KBM-7 (cell line): ENCODE measurements around the gene MTCL1.

Experiments
- DNase-seq: peaks from one replicate; pipeline ENCODE4 v3.0.0-alpha.2; 2015
- in situ Hi-C: fragments of 300-500 bp; cut with MboI; formaldehyde crosslinking; loops from 2 replicates; pipeline ENCODE4 v1.14.3; 2020; ENCODE audit warnings: low sequenced_read_pairs, low pct_unique_long_range_greater_than_20kb, mixed read lengths

The MTCL1 gene

GRCh38 chr18:8685141-8685913, 20.0 kb upstream of the MTCL1 start:
- DNase-seq: no peak
- in situ Hi-C loops: no loop called here

GRCh38 chr18:8685914-8686216, 19.5 kb upstream of the MTCL1 start:
- in situ Hi-C loops: no loop called here
- no peak for DNase-seq

GRCh38 chr18:8686611-8687010, 18.7 kb upstream of the MTCL1 start:
- in situ Hi-C loops: no loop called here
- no peak for DNase-seq

DNA sequence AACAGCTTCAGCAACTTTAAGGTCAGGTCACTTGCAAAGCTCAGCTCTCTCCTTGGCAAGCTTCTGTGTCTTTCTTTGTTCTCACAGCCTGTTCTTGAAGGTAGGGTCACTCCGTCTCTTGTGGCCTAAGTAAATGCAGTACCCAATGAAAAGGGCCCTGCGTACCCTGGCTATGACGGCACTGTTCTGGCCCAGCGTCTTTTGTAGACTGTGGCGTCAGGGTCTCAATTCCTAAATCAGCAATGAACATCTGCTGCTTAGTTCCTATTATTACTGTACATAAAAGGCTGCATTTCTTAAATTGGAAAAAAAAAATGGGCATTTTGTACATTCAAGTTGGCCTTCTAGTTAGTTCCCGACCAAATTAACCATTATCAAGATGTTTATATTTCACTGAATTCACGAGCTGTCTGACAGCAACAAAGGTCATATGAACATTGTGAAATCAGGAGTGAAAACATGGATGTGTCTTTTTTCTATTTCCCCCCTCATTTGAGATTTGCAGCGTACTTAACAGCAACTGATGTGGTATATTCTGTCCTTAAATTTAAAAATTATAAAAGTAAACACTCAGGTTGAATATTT, 17.0 kb upstream of the MTCL1 start:
- in situ Hi-C loops: no loop called here
- DNase-seq: no peak

DNA sequence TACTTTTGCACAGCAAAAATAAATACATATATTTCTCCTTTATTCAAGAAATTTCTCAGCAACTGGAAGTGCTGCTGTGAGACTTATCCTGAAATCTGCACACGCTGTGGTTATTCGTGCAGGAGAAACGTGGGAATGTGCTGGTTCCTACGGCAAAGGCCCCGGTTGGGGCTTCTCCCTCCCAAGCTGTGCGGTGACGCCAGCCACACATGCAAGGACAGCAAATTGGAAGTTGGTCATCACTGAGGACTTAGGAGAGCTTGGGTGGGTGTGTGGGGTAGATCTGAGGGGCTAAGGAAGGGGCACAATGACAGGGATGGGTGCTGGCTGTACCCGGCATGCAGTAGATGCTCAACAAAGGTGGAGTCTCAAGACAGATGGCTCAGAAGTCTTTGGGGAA, 16.5 kb upstream of the MTCL1 start:
- DNase-seq: no peak
- in situ Hi-C loops: no loop called here

DNA sequence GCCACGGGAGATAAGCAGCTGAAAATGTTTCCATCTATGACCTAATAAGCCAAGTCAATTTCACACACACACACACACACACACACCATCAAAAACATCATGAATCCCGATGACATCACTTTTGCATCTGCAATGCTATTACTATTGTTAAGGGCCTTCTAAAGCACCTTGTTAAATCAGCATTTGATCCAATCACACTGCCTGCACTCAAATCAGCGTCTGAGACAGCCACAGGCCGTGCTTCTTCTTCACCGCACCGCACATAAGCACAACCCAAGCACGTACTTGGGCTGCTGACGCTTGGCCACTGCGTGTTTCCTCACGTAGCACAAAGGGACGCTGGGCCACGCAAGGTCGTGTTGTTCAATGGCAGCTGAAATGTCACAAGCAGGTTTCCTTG, 15.8 kb upstream of the MTCL1 start:
- in situ Hi-C loops: no loop called here
- DNase-seq: no peak

- DNase-seq: no peak
- in situ Hi-C loops: no loop called here
Observed at GRCh38 chr18:8694891-8695290, 10.5 kb upstream of the MTCL1 start.

DNA sequence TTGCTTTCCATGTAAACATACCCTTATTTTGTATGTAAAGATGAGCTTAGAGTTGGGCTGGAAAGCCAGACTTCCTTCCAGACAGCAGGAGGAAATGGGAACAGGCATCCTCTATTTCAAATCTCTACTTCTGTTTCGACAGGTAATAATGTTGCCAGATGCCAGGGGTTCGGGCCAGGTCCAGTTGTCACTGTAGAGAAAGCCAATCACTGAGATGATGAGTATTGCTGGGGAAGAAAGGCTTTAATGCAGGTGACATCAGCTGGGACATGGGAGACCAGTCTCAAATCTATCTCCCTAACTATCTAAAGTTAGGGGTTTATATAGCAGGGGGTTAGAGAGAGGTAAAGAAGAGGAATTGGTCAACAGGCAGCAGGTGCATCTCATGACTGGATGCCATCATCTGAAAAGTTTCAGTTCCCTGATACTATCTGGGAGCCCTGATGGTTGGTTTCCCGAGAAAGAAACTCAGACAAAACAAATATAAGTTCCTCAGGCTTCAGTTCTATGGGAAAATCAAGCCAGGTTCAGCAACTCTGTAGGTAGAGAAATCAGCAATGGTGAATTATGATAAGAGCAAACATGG, 9.3 kb upstream of the MTCL1 start:
- DNase-seq: no peak
- in situ Hi-C loops: no loop called here

GRCh38 chr18:8696749-8697211, 8.6 kb upstream of the MTCL1 start:
- DNase-seq: peak; percentile 75
- in situ Hi-C loops: no loop called here

GRCh38 chr18:8699126-8699525, 6.2 kb upstream of the MTCL1 start:
- no peak for DNase-seq
- in situ Hi-C loops: no loop called here

DNA sequence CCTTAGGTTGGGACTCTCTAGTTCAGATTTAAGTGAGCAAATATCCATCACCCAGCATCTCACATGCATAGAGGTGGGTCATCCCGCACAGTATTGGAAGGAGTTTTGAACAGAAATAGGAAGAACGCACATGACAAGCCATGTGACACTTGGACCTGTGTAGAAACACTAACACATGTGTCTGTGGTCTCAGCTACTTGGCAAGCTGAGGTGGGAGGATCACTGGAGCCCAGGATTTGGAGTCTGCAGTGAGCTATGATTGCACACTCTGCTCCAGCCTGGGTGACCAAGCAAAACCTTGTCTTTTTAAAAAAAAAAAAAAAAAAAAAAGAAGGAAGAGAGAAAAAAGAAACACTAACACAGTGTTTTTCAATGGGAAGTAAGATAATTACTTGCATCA, 5.4 kb upstream of the MTCL1 start:
- DNase-seq: peak; percentile 32
- in situ Hi-C loops: no loop called here

DNA sequence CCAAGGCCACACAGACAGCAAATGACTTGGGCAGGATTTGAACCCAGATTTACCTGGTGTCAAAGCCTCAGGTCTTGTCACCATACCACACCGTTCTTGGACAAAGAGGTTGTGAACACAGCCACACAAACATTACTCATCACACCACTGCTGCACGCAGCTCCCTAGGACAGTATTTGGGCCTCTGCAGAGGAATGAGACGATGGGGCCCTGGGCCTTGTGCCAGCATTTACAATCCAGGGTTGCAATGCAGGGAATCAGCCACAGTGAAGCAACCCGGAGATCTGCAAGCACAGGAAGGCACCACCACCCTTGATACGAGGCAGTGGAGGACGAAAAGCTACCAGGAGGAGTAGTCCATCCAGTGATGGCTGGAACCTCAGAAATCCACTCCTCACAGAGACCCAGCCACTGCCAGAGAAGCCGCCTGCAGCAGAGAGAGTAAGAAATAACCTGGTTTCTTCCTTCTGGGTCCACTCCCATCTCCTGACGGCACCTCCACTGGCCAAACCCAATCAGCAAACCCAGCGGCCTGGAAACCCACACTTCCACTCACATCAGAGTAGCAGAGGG, 3.7 kb upstream of the MTCL1 start:
- DNase-seq: no peak
- in situ Hi-C loops: no loop called here

- DNase-seq: no peak
- in situ Hi-C loops: no loop called here
Observed at GRCh38 chr18:8702668-8703067, 2.7 kb upstream of the MTCL1 start.

DNA sequence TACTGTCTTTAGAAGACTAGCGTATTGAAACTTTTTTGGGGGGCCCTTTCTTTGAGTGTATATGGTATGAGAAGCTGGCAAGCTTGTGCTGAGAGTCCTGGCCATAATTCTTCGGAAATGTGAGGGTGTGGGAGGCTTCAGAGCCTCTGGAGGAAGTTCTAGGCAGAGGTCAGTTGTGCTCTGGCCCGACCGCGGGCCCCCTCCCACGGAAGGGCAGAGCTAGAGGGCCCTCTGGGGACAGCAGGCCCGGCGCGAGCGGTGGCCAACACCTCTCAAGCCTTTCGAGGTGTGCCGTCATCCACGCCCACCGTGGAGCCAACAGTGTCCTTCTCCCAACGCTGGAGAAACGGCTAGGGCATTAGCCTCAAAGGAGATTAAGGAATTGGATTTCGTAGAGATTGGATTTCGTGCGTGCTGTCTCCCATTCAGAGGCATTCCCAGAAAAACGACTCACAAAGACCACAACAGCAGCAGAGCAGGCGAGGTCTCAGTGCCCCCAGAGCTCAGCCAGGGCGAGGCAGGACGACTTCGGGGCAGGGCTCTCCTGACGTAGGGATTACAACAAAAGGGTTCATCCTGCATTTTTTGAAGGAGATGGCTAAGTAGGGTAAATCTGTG, 2.2 kb upstream of the MTCL1 start:
- in situ Hi-C loops: no loop called here
- no peak for DNase-seq

DNA sequence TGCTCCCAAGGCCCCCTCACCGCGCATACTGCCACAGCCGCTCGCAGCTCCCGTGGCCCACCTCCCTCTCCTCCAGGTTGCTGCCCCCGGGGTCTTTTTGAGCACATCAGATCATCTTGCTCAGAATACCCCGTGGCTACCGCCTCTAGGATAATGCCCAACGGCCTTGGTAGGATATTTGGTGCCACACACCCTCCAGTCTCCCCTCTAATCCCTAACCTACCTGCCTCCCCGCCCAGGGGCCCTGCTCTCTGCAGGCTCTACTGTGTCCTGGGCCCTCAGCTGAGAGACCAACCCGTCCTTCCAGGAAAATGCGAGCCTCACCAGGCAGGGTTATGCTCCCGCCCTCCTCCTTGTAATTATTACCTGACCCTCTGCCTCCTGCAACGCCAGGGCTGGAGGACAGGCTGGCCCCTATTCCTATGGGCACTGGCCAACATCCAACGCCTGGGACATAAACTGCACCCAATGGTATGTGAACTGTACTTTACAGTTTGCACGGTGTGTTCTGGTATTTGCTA, 1.5 kb upstream of the MTCL1 start:
- in situ Hi-C loops: no loop called here
- DNase-seq: no peak

DNA sequence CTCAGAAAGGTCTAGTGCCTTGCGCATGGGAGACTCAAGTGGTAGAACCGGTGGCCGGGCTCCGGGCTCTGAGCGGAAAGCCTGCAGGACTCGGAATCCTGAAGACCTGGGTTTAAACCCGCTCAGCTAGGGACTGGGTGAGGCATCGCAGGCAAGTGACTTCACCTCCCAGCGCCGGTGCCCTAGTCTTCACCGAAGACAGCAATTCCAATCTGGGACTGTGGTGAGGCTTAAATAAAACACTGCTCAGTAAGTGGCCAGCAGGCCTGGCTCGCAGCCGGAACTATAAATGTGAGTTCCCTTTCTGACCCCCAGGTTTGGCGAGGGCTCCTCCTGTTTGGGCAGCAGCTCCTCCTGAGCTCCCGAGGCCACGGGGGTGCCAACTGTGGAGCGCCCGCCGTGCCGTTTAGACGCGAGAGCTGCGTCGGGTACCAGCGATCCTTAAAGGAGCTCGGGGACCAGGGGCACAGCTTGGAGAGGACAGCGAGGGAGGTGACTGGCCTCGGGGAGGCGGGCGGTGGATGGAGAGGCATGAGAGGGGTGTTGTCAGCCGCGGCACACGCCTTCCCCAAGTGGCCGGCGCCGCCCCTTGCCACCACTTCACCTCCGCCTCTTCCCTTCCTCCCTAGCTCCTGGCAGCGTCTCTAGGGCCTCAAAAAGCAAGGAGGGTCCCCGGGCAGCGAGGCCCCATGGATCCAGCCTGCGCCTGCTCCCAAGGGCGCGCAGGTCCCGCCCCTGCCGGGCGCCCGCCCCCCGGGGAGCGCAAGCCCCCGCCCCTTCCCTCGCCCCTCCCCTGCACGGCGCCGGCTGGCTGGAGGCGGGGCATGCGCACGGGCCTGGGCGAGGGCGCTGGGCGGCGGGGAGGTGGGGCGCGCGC, 757 bp upstream of the MTCL1 start:
- DNase-seq: peak; percentile 84
- in situ Hi-C loops: no loop called here

GRCh38 chr18:8705961-8706790, 820 bp downstream of the MTCL1 start:
- in situ Hi-C loops: no loop called here
- peak; percentile 21 for DNase-seq
